ENCODE measurements around the gene DNAI2.
"Not testable (repeated sequence)": the region's sequence is repeated elsewhere in the genome, so short reads cannot be mapped to it uniquely, and the experiment has no call there.

The DNAI2 gene

DNA sequence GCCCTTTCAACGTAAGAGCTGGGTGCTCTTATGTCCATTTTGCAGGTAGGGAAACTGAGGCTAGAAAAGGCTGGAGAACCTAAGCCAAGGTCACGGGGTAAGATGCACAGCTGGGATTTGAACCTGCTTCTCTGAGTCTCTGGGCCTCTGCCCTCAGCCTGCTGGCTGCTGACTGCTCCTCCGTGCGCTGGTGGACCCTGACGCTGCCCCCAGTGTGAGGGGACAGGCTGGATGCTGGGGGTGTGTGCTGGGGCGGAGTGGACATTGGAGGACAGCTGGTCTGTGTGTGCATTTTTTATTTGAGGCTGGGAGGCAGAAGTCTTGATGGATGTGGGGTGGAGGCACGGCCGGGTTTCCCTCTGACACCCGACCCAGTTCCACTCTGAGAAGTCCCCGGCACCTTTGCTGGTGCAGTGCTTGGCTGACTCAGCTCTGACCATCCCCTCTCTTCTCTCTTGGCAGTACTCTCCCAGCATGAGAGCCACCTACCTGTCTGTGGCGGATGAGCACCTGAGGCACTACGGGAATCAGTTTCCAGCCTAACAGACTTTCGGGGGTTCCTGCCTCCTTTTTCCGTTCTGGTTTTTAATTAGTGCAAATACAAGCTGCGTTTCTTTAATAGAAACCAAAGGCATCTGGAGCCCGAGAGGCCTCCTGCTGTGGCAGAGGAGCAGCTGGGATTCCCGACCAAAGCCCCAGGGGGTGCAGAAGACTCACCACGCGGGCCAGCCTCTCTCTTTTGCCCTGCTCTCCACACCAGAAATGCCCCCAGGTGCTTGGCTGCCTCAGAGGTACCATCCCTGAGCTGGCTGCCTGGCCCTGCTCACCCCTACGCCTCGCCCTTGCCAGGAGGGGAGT, 14.1 kb upstream of the DNAI2 start:
- H3K4me3 Mint-ChIP-seq, result no peak overlapping the region
- no peaks in the 10 kb centered on the region for H3K9me3 Mint-ChIP-seq
- no peaks in the 10 kb centered on the region for H3K4me1 Mint-ChIP-seq
- no peaks in the 10 kb centered on the region for H3K36me3 Mint-ChIP-seq
- H3K27me3 Mint-ChIP-seq, result no peaks in the 10 kb centered on the region
- H3K27ac Mint-ChIP-seq, result no peak overlapping the region
- no peak for ATAC-seq

DNA sequence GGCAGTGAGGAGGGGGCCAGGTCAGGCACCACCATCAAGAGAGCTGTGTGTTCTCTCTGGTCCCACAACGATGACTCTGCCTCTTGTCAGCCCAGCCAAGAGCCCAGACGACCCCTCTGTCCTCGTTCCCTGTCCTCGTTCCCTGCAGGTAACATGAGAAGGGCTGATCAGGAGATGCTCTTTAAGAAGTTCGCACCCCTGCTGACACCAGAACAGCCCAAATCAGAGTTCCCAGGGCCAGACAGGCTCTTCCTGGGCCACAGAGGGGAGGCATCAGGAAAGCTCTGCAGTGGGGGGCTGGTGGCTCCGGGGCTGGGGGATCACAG, 13.5 kb upstream of the DNAI2 start:
- ATAC-seq, result no peak
- Mint-ChIP-seq H3K27ac (no peak overlapping the region), H3K9me3 (no peaks in the 10 kb centered on the region), H3K36me3 (no peaks in the 10 kb centered on the region), H3K4me1 (no peaks in the 10 kb centered on the region), H3K4me3 (no peak overlapping the region), H3K27me3 (peaks cover 2% of the 10 kb centered on the region)

- ATAC-seq, result no peak
- no peaks in the 10 kb centered on the region for H3K9me3 Mint-ChIP-seq
- H3K36me3 Mint-ChIP-seq, result no peaks in the 10 kb centered on the region
- H3K4me3 Mint-ChIP-seq, result no peak overlapping the region
- H3K27me3 Mint-ChIP-seq, result peaks cover 23% of the 10 kb centered on the region
- H3K4me1 Mint-ChIP-seq, result no peaks in the 10 kb centered on the region
- no peak overlapping the region for H3K27ac Mint-ChIP-seq
Measured at GRCh38 chr17:74262601-74263000, 11.4 kb upstream of the DNAI2 start.

GRCh38 chr17:74267054-74267453, 7.0 kb upstream of the DNAI2 start:
- H3K4me3 Mint-ChIP-seq, H3K9me3 Mint-ChIP-seq, ATAC-seq, H3K36me3 Mint-ChIP-seq, H3K27ac Mint-ChIP-seq, H3K4me1 Mint-ChIP-seq: not testable (repeated sequence)
- H3K27me3 Mint-ChIP-seq, result peaks cover 61% of the 10 kb centered on the region

DNA sequence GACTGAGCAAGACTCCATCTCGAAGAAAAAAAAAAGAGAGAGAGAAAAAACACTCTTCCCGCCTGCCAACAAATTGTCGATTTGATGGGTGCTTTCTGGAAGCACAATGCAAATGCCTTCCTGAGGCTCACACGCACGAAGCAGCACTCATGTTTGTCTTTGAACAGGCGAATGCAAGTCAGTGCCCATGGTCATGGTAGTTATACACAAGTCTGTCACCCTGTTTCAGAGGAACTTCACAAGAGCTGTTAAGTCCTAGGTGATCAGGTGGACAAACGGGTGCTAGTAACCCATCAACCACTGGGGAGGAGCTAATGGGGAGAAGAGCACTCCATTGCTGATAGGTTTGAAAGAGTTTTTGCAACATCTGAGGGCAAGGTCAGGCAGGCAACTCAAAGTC, 6.5 kb upstream of the DNAI2 start:
- no peak overlapping the region for H3K4me3 Mint-ChIP-seq
- H3K27ac Mint-ChIP-seq, result no peak overlapping the region
- ATAC-seq, result no peak

DNA sequence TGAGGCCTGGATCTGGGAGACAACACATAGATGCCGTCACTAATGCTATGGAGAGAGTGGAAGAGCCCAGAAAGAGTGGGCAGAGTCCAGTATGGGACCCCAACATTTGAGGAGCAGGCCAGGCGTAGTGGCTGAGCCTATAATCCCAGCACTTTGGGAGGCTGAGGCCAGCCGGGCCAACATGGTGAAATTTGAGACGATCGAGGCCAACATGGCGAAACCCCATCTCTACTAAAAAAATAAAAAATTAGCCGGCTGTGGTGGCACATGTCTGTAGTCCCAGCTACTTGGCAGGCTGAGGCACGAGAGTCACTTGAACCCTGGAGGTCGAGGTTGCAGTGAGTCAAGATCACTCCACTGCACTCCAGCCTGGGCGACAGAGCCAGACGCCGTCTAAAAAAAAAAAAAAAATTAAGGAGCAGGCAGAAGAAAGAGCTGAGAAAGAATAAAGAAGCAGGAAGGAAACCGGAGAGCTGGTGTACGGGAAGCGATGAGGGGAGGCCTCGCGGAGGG, 6.0 kb upstream of the DNAI2 start:
- peaks cover 71% of the 10 kb centered on the region for H3K27me3 Mint-ChIP-seq
- no peaks in the 10 kb centered on the region for H3K36me3 Mint-ChIP-seq
- no peaks in the 10 kb centered on the region for H3K4me1 Mint-ChIP-seq
- H3K9me3 Mint-ChIP-seq, result no peaks in the 10 kb centered on the region
- no peak overlapping the region for H3K4me3 Mint-ChIP-seq
- no peak overlapping the region for H3K27ac Mint-ChIP-seq
- no peak for ATAC-seq

More for the DNA sequence above, 6.5 kb upstream of the DNAI2 start:
- H3K9me3 Mint-ChIP-seq, result no peaks in the 10 kb centered on the region
- no peaks in the 10 kb centered on the region for H3K36me3 Mint-ChIP-seq
- peaks cover 67% of the 10 kb centered on the region for H3K27me3 Mint-ChIP-seq
- H3K4me1 Mint-ChIP-seq, result no peaks in the 10 kb centered on the region

- H3K27me3 Mint-ChIP-seq, result peaks cover 76% of the 10 kb centered on the region
- H3K27ac Mint-ChIP-seq, result no peak overlapping the region
- H3K4me3 Mint-ChIP-seq, result no peak overlapping the region
Measured at GRCh38 chr17:74268558-74268957, 5.5 kb upstream of the DNAI2 start.

DNA sequence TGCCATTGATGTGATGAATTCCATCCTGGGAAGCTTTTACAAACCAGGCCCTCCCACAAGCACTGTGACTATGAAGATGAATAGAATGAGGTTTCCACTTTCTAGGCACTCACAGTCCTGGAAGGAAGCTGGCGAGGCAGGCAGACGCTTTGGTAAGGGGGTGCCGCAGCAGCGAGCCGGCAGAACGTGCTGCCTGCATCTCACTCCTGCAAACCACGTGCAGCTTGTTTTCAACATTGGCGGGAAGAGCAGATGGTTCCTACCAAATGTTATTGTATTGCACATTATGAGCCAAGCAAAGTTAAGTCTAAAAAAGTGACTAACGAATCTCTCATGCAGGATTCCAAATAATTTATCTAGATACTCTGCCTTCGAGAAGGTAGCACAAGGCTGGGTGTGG, 3.7 kb upstream of the DNAI2 start:
- H3K27ac Mint-ChIP-seq, result no peak overlapping the region
- H3K9me3 Mint-ChIP-seq, result no peaks in the 10 kb centered on the region
- H3K27me3 Mint-ChIP-seq, result peaks cover 93% of the 10 kb centered on the region
- ATAC-seq, result no peak
- H3K4me1 Mint-ChIP-seq, result peaks cover 18% of the 10 kb centered on the region
- H3K36me3 Mint-ChIP-seq, result no peaks in the 10 kb centered on the region
- no peak overlapping the region for H3K4me3 Mint-ChIP-seq

More at GRCh38 chr17:74268558-74268957, 5.5 kb upstream of the DNAI2 start:
- no peaks in the 10 kb centered on the region for H3K9me3 Mint-ChIP-seq
- H3K36me3 Mint-ChIP-seq, result no peaks in the 10 kb centered on the region
- no peak for ATAC-seq
- peaks cover under 1% of the 10 kb centered on the region for H3K4me1 Mint-ChIP-seq

GRCh38 chr17:74271281-74271680, 2.8 kb upstream of the DNAI2 start:
- peaks cover 18% of the 10 kb centered on the region for H3K4me1 Mint-ChIP-seq
- H3K27ac Mint-ChIP-seq, result no peak overlapping the region
- H3K9me3 Mint-ChIP-seq, result no peaks in the 10 kb centered on the region
- no peak overlapping the region for H3K4me3 Mint-ChIP-seq
- ATAC-seq, result no peak
- H3K36me3 Mint-ChIP-seq, result no peaks in the 10 kb centered on the region
- H3K27me3 Mint-ChIP-seq, result peaks cover 93% of the 10 kb centered on the region

GRCh38 chr17:74271901-74272561, 2.0 kb upstream of the DNAI2 start:
- no peak for ATAC-seq
- no peaks in the 10 kb centered on the region for H3K9me3 Mint-ChIP-seq
- no peak overlapping the region for H3K4me3 Mint-ChIP-seq
- H3K27me3 Mint-ChIP-seq, result peaks cover 93% of the 10 kb centered on the region
- peaks cover 18% of the 10 kb centered on the region for H3K4me1 Mint-ChIP-seq
- no peak overlapping the region for H3K27ac Mint-ChIP-seq
- no peaks in the 10 kb centered on the region for H3K36me3 Mint-ChIP-seq

DNA sequence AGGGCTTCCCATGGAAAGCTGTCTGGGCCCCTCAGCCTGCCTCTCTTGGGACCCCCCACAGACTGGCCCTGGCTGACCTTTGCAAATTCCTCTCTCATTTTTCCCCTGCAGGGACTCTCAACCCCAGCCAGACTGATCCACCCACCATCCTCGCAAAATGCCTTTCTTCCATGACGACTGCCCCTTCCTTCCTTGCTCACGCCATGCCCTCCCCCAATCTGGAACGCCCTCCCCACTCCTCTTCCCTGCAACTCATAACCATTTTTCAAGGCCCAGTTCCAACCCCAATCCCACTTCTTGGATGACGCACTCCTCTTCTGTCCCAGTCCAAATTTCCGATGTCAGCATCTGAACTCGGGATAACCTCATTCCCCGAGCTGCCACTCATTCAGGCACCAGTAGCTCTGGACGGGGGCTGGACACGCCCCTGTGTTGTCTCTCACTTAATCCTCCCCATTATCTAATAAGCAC, 1.3 kb upstream of the DNAI2 start:
- Mint-ChIP-seq H3K9me3 (no peaks in the 10 kb centered on the region), H3K36me3 (no peaks in the 10 kb centered on the region), H3K27me3 (peaks cover 86% of the 10 kb centered on the region), H3K4me3 (no peak overlapping the region), H3K4me1 (peaks cover 18% of the 10 kb centered on the region), H3K27ac (no peak overlapping the region)
- ATAC-seq, result no peak

DNA sequence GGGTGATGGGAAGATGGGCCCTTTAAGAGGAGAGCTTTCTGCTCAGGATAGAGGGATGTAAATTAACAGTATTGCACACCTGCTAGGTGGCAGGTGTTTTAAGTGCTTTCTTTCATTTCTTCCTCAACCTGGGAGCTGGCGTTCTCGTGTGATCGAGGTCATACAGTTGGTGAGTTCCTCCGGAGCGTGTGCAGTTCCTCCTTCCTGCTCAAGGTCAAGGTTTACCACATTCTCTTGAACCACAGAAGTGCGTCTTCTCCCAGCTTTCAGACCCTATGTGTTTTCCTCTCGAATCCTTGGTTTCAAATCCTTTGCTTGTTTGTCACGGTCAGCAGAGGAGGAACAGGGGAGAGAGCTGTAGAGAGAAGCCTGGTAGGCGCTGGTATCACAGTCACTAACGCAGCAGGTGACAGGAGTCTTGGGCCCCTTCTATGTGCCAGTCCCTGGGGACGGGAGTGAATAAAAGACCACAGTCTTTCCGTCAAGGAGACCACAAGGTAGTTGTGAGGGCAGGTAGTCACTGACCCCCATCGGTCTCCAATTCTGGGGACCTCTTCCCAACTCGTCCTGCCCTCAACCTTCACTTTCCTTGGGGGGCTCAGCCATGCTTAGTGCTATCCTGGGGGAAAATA, 791 bp downstream of the DNAI2 start:
- peak overlapping the region; percentile 26 for H3K27ac Mint-ChIP-seq
- peaks cover 66% of the 10 kb centered on the region for H3K27me3 Mint-ChIP-seq
- H3K9me3 Mint-ChIP-seq, result no peaks in the 10 kb centered on the region
- H3K36me3 Mint-ChIP-seq, result no peaks in the 10 kb centered on the region
- H3K4me3 Mint-ChIP-seq, result no peak overlapping the region
- peaks cover 20% of the 10 kb centered on the region for H3K4me1 Mint-ChIP-seq
- ATAC-seq, result peak; percentile 52

GRCh38 chr17:74276051-74276476, 2.0 kb downstream of the DNAI2 start:
- ATAC-seq, result no peak

GRCh38 chr17:74276541-74277009, 2.5 kb downstream of the DNAI2 start:
- Mint-ChIP-seq H3K4me3 (no peak overlapping the region), H3K4me1 (peaks cover 27% of the 10 kb centered on the region)
- ATAC-seq, result no peak

More at GRCh38 chr17:74276051-74276476, 2.0 kb downstream of the DNAI2 start:
- H3K27ac Mint-ChIP-seq, result no peak overlapping the region
- peaks cover 27% of the 10 kb centered on the region for H3K4me1 Mint-ChIP-seq
- H3K4me3 Mint-ChIP-seq, result no peak overlapping the region
- no peaks in the 10 kb centered on the region for H3K36me3 Mint-ChIP-seq
- peaks cover 54% of the 10 kb centered on the region for H3K27me3 Mint-ChIP-seq
- H3K9me3 Mint-ChIP-seq, result no peaks in the 10 kb centered on the region

DNA sequence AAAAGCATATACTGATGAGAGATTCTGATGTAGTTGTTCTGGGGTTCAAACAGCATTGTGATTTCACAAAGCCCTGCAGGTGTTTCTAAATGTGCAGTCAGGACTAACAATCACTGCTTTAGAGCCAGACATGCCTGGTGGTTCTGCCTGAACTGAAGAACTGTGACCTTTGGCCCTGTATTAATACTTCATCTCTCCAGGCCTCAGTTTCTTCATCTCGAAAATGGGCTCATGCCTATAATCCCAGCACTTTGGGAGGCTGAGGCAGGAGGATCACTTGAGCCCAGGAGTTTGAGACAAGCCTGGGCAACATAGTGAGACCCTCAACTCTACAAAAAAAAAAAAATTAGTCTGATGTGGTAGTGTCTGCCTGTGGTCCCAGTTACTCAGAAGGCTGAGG, 3.9 kb downstream of the DNAI2 start:
- H3K36me3 Mint-ChIP-seq, result no peaks in the 10 kb centered on the region
- no peak for ATAC-seq
- peaks cover 41% of the 10 kb centered on the region for H3K27me3 Mint-ChIP-seq
- peaks cover 34% of the 10 kb centered on the region for H3K4me1 Mint-ChIP-seq
- H3K27ac Mint-ChIP-seq, result no peak overlapping the region
- H3K9me3 Mint-ChIP-seq, result no peaks in the 10 kb centered on the region
- no peak overlapping the region for H3K4me3 Mint-ChIP-seq

More at GRCh38 chr17:74276541-74277009, 2.5 kb downstream of the DNAI2 start:
- Mint-ChIP-seq H3K36me3 (no peaks in the 10 kb centered on the region), H3K27ac (no peak overlapping the region), H3K27me3 (peaks cover 51% of the 10 kb centered on the region), H3K9me3 (no peaks in the 10 kb centered on the region)

All from stimulated activated memory B cell treated with anti-CD40 and anti-IgM and Interleukin-4, amounts not matched to agents 10 μg/mL and 1 μg/mL and 100 μg/mL, for 72 hours (primary cell).